GM12878 (cell line): ENCODE measurements around the gene ZNF839. TPM values are rescaled to one million over a fixed set of nuclear protein-coding genes. Genes with fewer than 3 reads are reported as not detected.

ENCODE experiments used
- ATAC-seq: fragments of 200-7000 bp; cut with Tn5 transposase; 3 replicates; pipeline ENCODE4 v1.9.1; 2020; ENCODE audit warnings: mild to moderate bottlenecking, moderate library complexity
- BruUV-seq: library from RNA; stranded (reverse); fragments of 400-500 nt; replicated peaks from 2 replicates; lab custom pipeline; 2021; lab: Mats Ljungman, UMichigan
- CTCF ChIA-PET: fragments of 300-600 bp; sonication (Branson Sonifier 250); formaldehyde crosslinking; extraction: SDS; loops from one replicate; lab custom pipeline; 2021; ENCODE audit warnings: inconsistent platforms; lab: Yijun Ruan, JAX
- POLR2A ChIA-PET: fragments of 350-600 bp; formaldehyde crosslinking; extraction: SDS; loops from one replicate; lab custom pipeline; 2021; ENCODE audit warnings: inconsistent platforms; lab: Charles Lee
- RAD21 ChIA-PET: fragments of 300-600 bp; sonication (Branson Sonifier 250); formaldehyde crosslinking; loops from one replicate; lab custom pipeline; 2023; ENCODE audit warnings: antibody characterized with exemption; ENCODE audit not compliant: unreplicated experiment; lab: Charles Lee
- SMC1A ChIA-PET: fragments of 300-600 bp; sonication (Branson Sonifier 250); formaldehyde crosslinking; loops from one replicate; lab custom pipeline; 2023; ENCODE audit not compliant: unreplicated experiment, uncharacterized antibody; lab: Charles Lee
- DNase-seq: peaks from one replicate; pipeline ENCODE4 v3.0.0-alpha.2; 2011; ENCODE audit warnings: low read depth, low spot score
- FAIRE-seq: peaks from 3 replicates; lab custom pipeline; 2011; peaks lifted over from hg19 to GRCh38; lab: Jason Lieb, UNC
- H2AFZ ChIP-seq: 2 replicates; pipeline ENCODE4 v1.6.0; 2011; ENCODE audit warnings: low read depth, low read length, control low read depth; ENCODE audit not compliant: control insufficient read depth
- H3K27ac ChIP-seq: 2 replicates; pipeline ENCODE4 v1.5.1; 2011; ENCODE audit warnings: control low read depth; ENCODE audit not compliant: control insufficient read depth, insufficient read depth
- H3K27me3 ChIP-seq, 2 experiments: replicated peaks in 1 of 2; 2 replicates each; pipeline versions ENCODE4 v1.6.0 to v1.6.1; 2011; ENCODE audit warnings: low read length in 1 of 2; ENCODE audit not compliant: control insufficient read depth in 2 of 2, insufficient read depth in 2 of 2
- H3K36me3 ChIP-seq, 2 experiments: 2 replicates each; pipeline ENCODE4 v1.5.1; 2011; ENCODE audit warnings: low read length in 1 of 2; ENCODE audit not compliant: control insufficient read depth in 2 of 2, insufficient read depth in 2 of 2
- H3K4me1 ChIP-seq: 2 replicates; pipeline ENCODE4 v1.6.1; 2011; ENCODE audit warnings: mild to moderate bottlenecking, low read length, moderate library complexity, mixed read lengths; ENCODE audit not compliant: control insufficient read depth, insufficient read depth
- H3K4me2 ChIP-seq: 2 replicates; pipeline ENCODE4 v1.6.0; 2011; ENCODE audit warnings: control low read depth; ENCODE audit not compliant: control insufficient read depth, insufficient read depth
- H3K4me3 ChIP-seq: fragments of 200-600 bp; sonication (generic); 2 replicates; pipeline ENCODE4 v1.5.1; 2016
- H3K79me2 ChIP-seq: 2 replicates; pipeline ENCODE4 v1.6.0; 2011; ENCODE audit warnings: low read length; ENCODE audit not compliant: control insufficient read depth, insufficient read depth
- H3K9ac ChIP-seq: 2 replicates; pipeline ENCODE4 v1.8.0; 2011; ENCODE audit warnings: low read length, control low read depth, mixed read lengths; ENCODE audit not compliant: control insufficient read depth, insufficient read depth
- H3K9me3 ChIP-seq: replicated peaks from 3 replicates; pipeline ENCODE4 v1.5.1; 2011; ENCODE audit warnings: mild to moderate bottlenecking, low read length; ENCODE audit not compliant: control insufficient read depth, insufficient read depth
- H4K20me1 ChIP-seq: 2 replicates; pipeline ENCODE4 v1.6.0; 2011; ENCODE audit not compliant: control insufficient read depth, insufficient read depth
- KDM1A ChIP-seq: fragments of 200-600 bp; sonication (generic); IDR thresholded peaks from 2 replicates; pipeline ENCODE4 v1.6.1; 2016; ENCODE audit warnings: borderline replicate concordance
- SMAD5 ChIP-seq: IDR thresholded peaks from 2 replicates; pipeline ENCODE4 v1.6.1; 2016; ENCODE audit warnings: antibody characterized with exemption, low read depth
- TAF1 ChIP-seq: IDR thresholded peaks from 2 replicates; pipeline ENCODE4 v1.6.1; 2011; ENCODE audit warnings: mild to moderate bottlenecking, low read depth, low read length, borderline replicate concordance
- ZNF24 ChIP-seq: fragments of 450-650 bp; IDR thresholded peaks from 2 replicates; pipeline ENCODE4 v1.6.1; 2017; ENCODE audit warnings: antibody characterized with exemption, mild to moderate bottlenecking
- ZNF274 ChIP-seq: IDR thresholded peaks from one replicate; pipeline ENCODE4 v1.8.0; 2011; ENCODE audit not compliant: insufficient read length, insufficient read depth
- WGBS: methylation state at CpG from one replicate; pipeline ENCODE4 v1.1.6; 2016; ENCODE audit warnings: low lambda C conversion rate; ENCODE audit not compliant: insufficient replicate concordance, insufficient coverage; ENCODE audit errors: missing lambda C conversion rate; 5-methylcytosine and 5-hydroxymethylcytosine counted together
- in situ Hi-C: fragments of 300-500 bp; cut with MboI; formaldehyde crosslinking; loops from 9 replicates; pipeline ENCODE4 v1.14.3; 2018; ENCODE audit warnings: mixed read lengths
- intact Hi-C: fragments of 100-400 bp; cut with micrococcal nuclease; formaldehyde crosslinking; loops from one replicate; pipeline ENCODE4 v1.14.2; 2022; ENCODE audit not compliant: unreplicated experiment
- polyA plus RNA-seq, 11 experiments: library from polyadenylated mRNA; depleted of rRNA in 4 of 11; unstranded in 6 of 11; stranded (reverse) in 5 of 11; fragments of >200 nt; fragmentation: Nextera tagmentation in 4 of 11; fragmentation: Illumina TruSeq in 1 of 11; extraction: Ambion mirVana in 4 of 11; extraction: Trizol in 1 of 11; gene quantifications; 1 replicate in 1 of 11; 2 replicates in 10 of 11; pipeline versions ENCODE4 v1.2.1 to v1.2.3, GENCODE V29; 2011 to 2016; ENCODE audit warnings: inconsistent platforms in 2 of 11, missing spikeins in 2 of 11, low read depth in 1 of 11
- total RNA-seq, 4 experiments: library from RNA; depleted of rRNA in 3 of 4; stranded (reverse); fragments of >200 nt in 3 of 4; fragmentation: Illumina TruSeq in 1 of 4; extraction: Trizol in 1 of 4; gene quantifications; 2 replicates each; pipeline versions ENCODE4 v1.2.1 to v1.2.3, GENCODE V29; 2013 to 2021
- TF ChIP-seq, protein P1 (sequence below): fragments of 450-650 bp; IDR thresholded peaks from 2 replicates; pipeline ENCODE4 v1.6.1; 2016; ENCODE audit warnings: mild to moderate bottlenecking

The ZNF839 gene
- total and polyA plus RNA-seq, 10 of the 15 experiments (the other 5 are each of a cell fraction or from before 2014, with no cell fraction given), result 1.4 to 14.4 (median 8.6) TPM

DNA sequence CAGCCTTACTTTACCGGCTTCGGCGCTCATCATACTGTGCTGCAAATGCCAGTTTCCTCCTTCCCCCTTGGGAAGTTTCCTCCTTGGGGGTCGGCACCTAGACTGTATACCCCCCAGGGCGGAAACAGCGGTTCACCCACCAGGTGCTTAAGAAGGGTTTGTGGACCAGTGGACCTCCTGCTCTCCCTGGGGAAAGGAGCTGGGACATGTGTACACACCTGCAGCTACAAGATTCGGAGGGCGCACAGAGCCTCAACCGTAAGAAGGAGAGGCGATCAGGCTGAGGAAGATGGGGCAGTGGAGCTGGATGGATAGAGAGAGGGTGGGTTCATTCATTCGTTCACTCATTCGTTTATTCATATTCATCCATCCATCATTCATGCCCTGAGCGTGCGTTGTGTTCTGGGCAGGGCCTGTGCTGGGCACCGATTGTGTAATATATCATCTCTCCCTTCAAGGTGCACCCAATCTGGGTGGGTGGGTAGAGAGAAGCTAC lies 717 bp upstream of the ZNF839 start:
- Histone ChIP-seq H3K27me3 (no peaks in the 10 kb centered on the region), H3K9me3 (no peaks in the 10 kb centered on the region), H3K36me3 (no peaks in the 10 kb centered on the region), H3K4me2 (peak overlapping the region; percentile 65), H3K79me2 (peaks cover 14% of the 10 kb centered on the region), H2AFZ (peak overlapping the region; percentile 95), H3K4me1 (peaks cover 24% of the 10 kb centered on the region), H4K20me1 (no peaks in the 10 kb centered on the region), H3K4me3 (peak overlapping the region; percentile 92), H3K9ac (peak overlapping the region; percentile 88), H3K27ac (peak overlapping the region; percentile 72)
- ChIA-PET POLR2A (interaction anchor here (0.8 kb wide), 1 partner anchor 44 kb away, joined by 6 read pairs; the partner anchor contains the start of genes CINP and TECPR2), CTCF (interaction anchor here (1.0 to 3.4 kb wide), 7 partner anchors 14 to 270 kb away, joined by 3 to 14 read pairs (median 5); partner anchors contain the start of genes ANKRD9, CINP, MOK and TECPR2), SMC1A (interaction anchor here (1.4 to 2.4 kb wide), 2 partner anchors 352 to 356 kb away, joined by 3 to 7 read pairs; no protein-coding TSS in a partner anchor), RAD21 (interaction anchor here (1.2 to 1.6 kb wide), 2 partner anchors 43 to 326 kb away, joined by 3 read pairs; no protein-coding TSS in a partner anchor)
- no peak for ATAC-seq
- in situ Hi-C loops, result loop anchor here (5.0 to 25.0 kb wide), 2 partner anchors 357 to 557 kb away; partner anchors contain the start of genes DYNC1H1 and PPP2R5C
- DNase-seq, result no peak
- no TSS peak for BruUV-seq
- intact Hi-C loops, result loop anchor here (5.0 to 10.0 kb wide), 4 partner anchors 198 to 614 kb away; partner anchors contain the start of gene HSP90AA1
- WGBS, result 62% methylated on average over 15 of the region's 15 CpGs
- TF ChIP-seq ZNF24, result peak; percentile 96
- TF ChIP-seq KDM1A, result no peak
- FAIRE-seq, result no peak

- POLR2A ChIA-PET, result interaction anchor here (0.8 kb wide), 1 partner anchor 224 kb away, joined by 3 read pairs; no protein-coding TSS in a partner anchor
- H3K36me3 ChIP-seq, result no peaks in the 10 kb centered on the region
- no TSS peak for BruUV-seq
- ATAC-seq (peak; percentile 3; the same call in 2 of the 3 replicates), DNase-seq (no peak), FAIRE-seq (no peak)
- H3K27me3 ChIP-seq, result no peaks in the 10 kb centered on the region
- H3K4me2 ChIP-seq, result peak overlapping the region; percentile 95
- peaks cover 18% of the 10 kb centered on the region for H3K4me1 ChIP-seq
- intact Hi-C loops, result no loop called here
- H3K4me3 ChIP-seq, result peak overlapping the region; percentile 97
- in situ Hi-C loops, result loop anchor here (25.0 kb wide), 1 partner anchor 558 kb away; the partner anchor contains the start of gene PPP2R5C
- no peaks in the 10 kb centered on the region for H4K20me1 ChIP-seq
- peak overlapping the region; percentile 88 for H3K9ac ChIP-seq
- H3K9me3 ChIP-seq, result no peaks in the 10 kb centered on the region
- TF ChIP-seq ZNF274 (no peak), TAF1 (no peak), SMAD5 (0 out of 2 replicates have a peak, but pooled peaks have one; percentile 27)
- TF ChIP-seq, protein P1, sequence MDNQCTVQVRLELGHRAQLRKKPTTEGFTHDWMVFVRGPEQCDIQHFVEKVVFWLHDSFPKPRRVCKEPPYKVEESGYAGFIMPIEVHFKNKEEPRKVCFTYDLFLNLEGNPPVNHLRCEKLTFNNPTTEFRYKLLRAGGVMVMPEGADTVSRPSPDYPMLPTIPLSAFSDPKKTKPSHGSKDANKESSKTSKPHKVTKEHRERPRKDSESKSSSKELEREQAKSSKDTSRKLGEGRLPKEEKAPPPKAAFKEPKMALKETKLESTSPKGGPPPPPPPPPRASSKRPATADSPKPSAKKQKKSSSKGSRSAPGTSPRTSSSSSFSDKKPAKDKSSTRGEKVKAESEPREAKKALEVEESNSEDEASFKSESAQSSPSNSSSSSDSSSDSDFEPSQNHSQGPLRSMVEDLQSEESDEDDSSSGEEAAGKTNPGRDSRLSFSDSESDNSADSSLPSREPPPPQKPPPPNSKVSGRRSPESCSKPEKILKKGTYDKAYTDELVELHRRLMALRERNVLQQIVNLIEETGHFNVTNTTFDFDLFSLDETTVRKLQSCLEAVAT, result 0 out of 2 replicates have a peak, but pooled peaks have one; percentile 36
- H2AFZ ChIP-seq, result peak overlapping the region; percentile 68
- peak overlapping the region; percentile 72 for H3K27ac ChIP-seq
- CTCF ChIA-PET, result interaction anchor here (1.1 to 1.5 kb wide), 2 partner anchors 118 to 205 kb away, joined by 3 to 4 read pairs; no protein-coding TSS in a partner anchor
- WGBS, result 12% methylated on average over 9 of the region's 30 CpGs
- RAD21 ChIA-PET, result interaction anchor here (1.5 kb wide), 1 partner anchor 16 kb away, joined by 3 read pairs; the partner anchor contains the start of gene MOK
- peaks cover 14% of the 10 kb centered on the region for H3K79me2 ChIP-seq
- SMC1A ChIA-PET, result interaction anchor here (0.5 to 1.6 kb wide), 3 partner anchors 23 to 353 kb away, joined by 3 read pairs; no protein-coding TSS in a partner anchor
These were observed 601 bp downstream of the ZNF839 start for GRCh38 chr14:102320033-102320660.
